HEK293 (cell line): ENCODE measurements around the gene MAGED2.

Source experiments
- CTCF ChIA-PET: fragments of 350-600 bp; formaldehyde crosslinking; extraction: SDS; loops from one replicate; lab custom pipeline; 2021; ENCODE audit warnings: antibody characterized with exemption; lab: Yijun Ruan, JAX
- POLR2A ChIA-PET: fragments of 300-600 bp; formaldehyde crosslinking; extraction: SDS; loops from one replicate; lab custom pipeline; 2020; ENCODE audit warnings: antibody characterized with exemption, inconsistent platforms; lab: Yijun Ruan, JAX
- H3K27ac ChIP-seq: fragments of 200-500 bp; sonication (Bioruptor generic); 2 replicates; pipeline ENCODE4 v1.5.1; 2014; ENCODE audit warnings: low read depth, low read length, control low read depth, inconsistent platforms; ENCODE audit errors: extremely low read depth
- H3K36me3 ChIP-seq, 2 experiments: fragments of 200-500 bp in 1 of 2; sonication (Bioruptor generic) in 1 of 2; 1 replicate in 1 of 2; 2 replicates in 1 of 2; pipeline ENCODE4 v1.5.1; 2014 to 2017; ENCODE audit warnings: inconsistent platforms in 2 of 2, low read length in 2 of 2; ENCODE audit not compliant: control insufficient read depth in 2 of 2, insufficient read depth in 1 of 2
- H3K4me1 ChIP-seq: fragments of 200-500 bp; sonication (Bioruptor generic); 2 replicates; pipeline ENCODE4 v1.5.1; 2014; ENCODE audit warnings: mild to moderate bottlenecking, low read length, inconsistent platforms; ENCODE audit not compliant: control insufficient read depth, insufficient read depth
- H3K4me3 ChIP-seq: 2 replicates; pipeline ENCODE4 v1.5.1; 2011; ENCODE audit warnings: low read depth, mild to moderate bottlenecking, control low read depth, low read length, moderate library complexity
- H3K9me3 ChIP-seq: fragments of 200-500 bp; sonication (Bioruptor generic); 2 replicates; pipeline ENCODE4 v1.5.1; 2014; ENCODE audit warnings: low read depth, low read length, inconsistent platforms; ENCODE audit not compliant: control insufficient read depth, insufficient read depth
- MEIS1 ChIP-seq: sonication (generic); formaldehyde crosslinking; IDR thresholded peaks from 2 replicates; pipeline ENCODE4 v1.8.1; 2022; ENCODE audit warnings: missing genetic modification reagents, mild to moderate bottlenecking, borderline replicate concordance
- OVOL3 ChIP-seq: fragments of 450-650 bp; formaldehyde crosslinking; IDR thresholded peaks from 2 replicates; pipeline ENCODE4 v1.5.1; 2016; ENCODE audit warnings: missing biosample characterization, missing genetic modification characterization
- SCRT1 ChIP-seq: fragments of 450-650 bp; formaldehyde crosslinking; IDR thresholded peaks from 2 replicates; pipeline ENCODE4 v1.5.1; 2016; ENCODE audit warnings: missing biosample characterization, missing genetic modification characterization, borderline replicate concordance
- ZBTB49 ChIP-seq: fragments of 450-650 bp; formaldehyde crosslinking; IDR thresholded peaks from 2 replicates; pipeline ENCODE4 v1.5.1; 2016; ENCODE audit warnings: missing biosample characterization, missing genetic modification characterization, low read depth
- ZBTB8A ChIP-seq: fragments of 450-650 bp; formaldehyde crosslinking; IDR thresholded peaks from 2 replicates; pipeline ENCODE4 v1.5.1; 2016; ENCODE audit warnings: missing biosample characterization, missing genetic modification characterization
- ZFP37 ChIP-seq: fragments of 450-650 bp; formaldehyde crosslinking; IDR thresholded peaks from 2 replicates; pipeline ENCODE4 v1.5.1; 2016; ENCODE audit warnings: missing biosample characterization, missing genetic modification characterization
- ZFP69B ChIP-seq: fragments of 450-650 bp; formaldehyde crosslinking; IDR thresholded peaks from 2 replicates; pipeline ENCODE4 v1.5.1; 2016; ENCODE audit warnings: missing biosample characterization, missing genetic modification characterization
- ZNF354C ChIP-seq: fragments of 450-650 bp; formaldehyde crosslinking; IDR thresholded peaks from 2 replicates; pipeline ENCODE4 v1.5.1; 2016; ENCODE audit warnings: missing biosample characterization, missing genetic modification characterization, low read depth, borderline replicate concordance
- ZNF513 ChIP-seq: fragments of 450-650 bp; IDR thresholded peaks from 2 replicates; pipeline ENCODE4 v1.5.1; 2018; ENCODE audit warnings: missing biosample characterization, missing genetic modification characterization
- ZNF571 ChIP-seq: fragments of 450-650 bp; formaldehyde crosslinking; IDR thresholded peaks from 2 replicates; pipeline ENCODE4 v1.5.0; 2017; ENCODE audit warnings: missing biosample characterization, missing genetic modification characterization
- ZNF76 ChIP-seq: fragments of 450-650 bp; formaldehyde crosslinking; IDR thresholded peaks from 2 replicates; pipeline ENCODE4; 2016; ENCODE audit warnings: low read depth, missing biosample characterization, missing genetic modification characterization, borderline replicate concordance
- ZNF843 ChIP-seq: fragments of 450-650 bp; formaldehyde crosslinking; IDR thresholded peaks from 2 replicates; pipeline ENCODE4 v1.5.1; 2016; ENCODE audit warnings: missing biosample characterization, missing genetic modification characterization
- TF ChIP-seq, protein P1 (sequence below): IDR thresholded peaks from 2 replicates; pipeline ENCODE4 v1.6.1; 2011; ENCODE audit warnings: mild to moderate bottlenecking, low read depth, low read length, borderline replicate concordance
- TF ChIP-seq, protein P2 (sequence below): fragments of 450-650 bp; formaldehyde crosslinking; IDR thresholded peaks from 2 replicates; pipeline ENCODE4 v1.5.1; 2016; ENCODE audit warnings: missing biosample characterization, missing genetic modification characterization
- TF ChIP-seq, protein P3 (sequence below): fragments of 450-650 bp; formaldehyde crosslinking; IDR thresholded peaks from 2 replicates; pipeline ENCODE4 v1.5.1; 2016; ENCODE audit warnings: missing biosample characterization, missing genetic modification characterization
- TF ChIP-seq, protein P4 (sequence below): fragments of 450-650 bp; formaldehyde crosslinking; IDR thresholded peaks from 2 replicates; pipeline ENCODE4 v1.5.1; 2016; ENCODE audit warnings: missing biosample characterization, missing genetic modification characterization, borderline replicate concordance
- TF ChIP-seq, protein P5 (sequence below): fragments of 450-650 bp; formaldehyde crosslinking; IDR thresholded peaks from 2 replicates; pipeline ENCODE4 v1.5.1; 2017; ENCODE audit warnings: missing biosample characterization, mild to moderate bottlenecking, missing genetic modification characterization, moderate library complexity

MAGED2 gene

GRCh38 chrX:54808605-54809483 lies 1.3 kb downstream of the MAGED2 start:
- CTCF ChIA-PET: interaction anchor here (0.7 kb wide), 1 partner anchor 169 kb away, joined by 3 read pairs; no protein-coding TSS in a partner anchor
- POLR2A ChIA-PET: interaction anchor here (0.6 to 2.7 kb wide), 6 partner anchors 10 to 764 kb away, joined by 3 to 14 read pairs (median 6); partner anchors contain the start of genes APEX2 and PHF8
- Histone ChIP-seq H3K36me3 (peaks cover 0 to 48% of the 10 kb centered on the region in 2 experiments; a peak in 2 of 3 replicates), H3K27ac (peak overlapping the region; percentile 84), H3K4me3 (peak overlapping the region; percentile 52), H3K9me3 (no peaks in the 10 kb centered on the region), H3K4me1 (no peaks in the 10 kb centered on the region)
- TF ChIP-seq, protein P1, sequence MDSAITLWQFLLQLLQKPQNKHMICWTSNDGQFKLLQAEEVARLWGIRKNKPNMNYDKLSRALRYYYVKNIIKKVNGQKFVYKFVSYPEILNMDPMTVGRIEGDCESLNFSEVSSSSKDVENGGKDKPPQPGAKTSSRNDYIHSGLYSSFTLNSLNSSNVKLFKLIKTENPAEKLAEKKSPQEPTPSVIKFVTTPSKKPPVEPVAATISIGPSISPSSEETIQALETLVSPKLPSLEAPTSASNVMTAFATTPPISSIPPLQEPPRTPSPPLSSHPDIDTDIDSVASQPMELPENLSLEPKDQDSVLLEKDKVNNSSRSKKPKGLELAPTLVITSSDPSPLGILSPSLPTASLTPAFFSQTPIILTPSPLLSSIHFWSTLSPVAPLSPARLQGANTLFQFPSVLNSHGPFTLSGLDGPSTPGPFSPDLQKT: no peak
- TF ChIP-seq SCRT1 (tag by site-specific recombination) (no peak), ZBTB49 (tag by site-specific recombination) (no peak), ZNF571 (no peak), ZNF513 (no peak), ZNF843 (tag by site-specific recombination) (no peak), ZBTB8A (tag by site-specific recombination) (no peak), MEIS1 (CRISPR knock-in tag) (no peak), ZFP69B (tag by site-specific recombination) (peak; percentile 59; the same call in 1 of the 2 replicates), ZNF76 (peak; percentile 7; the same call in 1 of the 2 replicates), ZNF354C (tag by site-specific recombination) (no peak), ZFP37 (tag by site-specific recombination) (no peak), OVOL3 (tag by site-specific recombination) (no peak)
- TF ChIP-seq, protein P2, sequence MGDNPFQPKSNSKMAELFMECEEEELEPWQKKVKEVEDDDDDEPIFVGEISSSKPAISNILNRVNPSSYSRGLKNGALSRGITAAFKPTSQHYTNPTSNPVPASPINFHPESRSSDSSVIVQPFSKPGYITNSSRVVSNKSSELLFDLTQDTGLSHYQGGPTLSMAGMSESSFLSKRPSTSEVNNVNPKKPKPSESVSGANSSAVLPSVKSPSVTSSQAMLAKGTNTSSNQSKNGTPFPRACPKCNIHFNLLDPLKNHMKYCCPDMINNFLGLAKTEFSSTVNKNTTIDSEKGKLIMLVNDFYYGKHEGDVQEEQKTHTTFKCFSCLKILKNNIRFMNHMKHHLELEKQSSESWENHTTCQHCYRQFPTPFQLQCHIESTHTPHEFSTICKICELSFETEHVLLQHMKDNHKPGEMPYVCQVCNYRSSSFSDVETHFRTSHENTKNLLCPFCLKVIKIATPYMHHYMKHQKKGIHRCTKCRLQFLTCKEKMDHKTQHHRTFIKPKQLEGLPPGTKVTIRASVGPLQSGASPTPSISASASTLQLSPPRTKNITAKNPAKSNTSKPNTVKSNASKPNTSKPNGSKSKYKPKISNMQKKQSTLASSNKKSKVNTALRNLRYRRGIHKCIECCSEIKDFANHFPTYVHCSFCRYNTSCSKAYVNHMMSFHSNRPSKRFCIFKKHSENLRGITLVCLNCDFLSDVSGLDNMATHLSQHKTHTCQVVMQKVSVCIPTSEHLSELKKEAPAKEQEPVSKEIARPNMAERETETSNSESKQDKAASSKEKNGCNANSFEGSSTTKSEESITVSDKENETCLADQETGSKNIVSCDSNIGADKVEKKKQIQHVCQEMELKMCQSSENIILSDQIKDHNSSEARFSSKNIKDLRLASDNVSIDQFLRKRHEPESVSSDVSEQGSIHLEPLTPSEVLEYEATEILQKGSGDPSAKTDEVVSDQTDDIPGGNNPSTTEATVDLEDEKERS (tag by site-specific recombination): no peak
- TF ChIP-seq, protein P3, sequence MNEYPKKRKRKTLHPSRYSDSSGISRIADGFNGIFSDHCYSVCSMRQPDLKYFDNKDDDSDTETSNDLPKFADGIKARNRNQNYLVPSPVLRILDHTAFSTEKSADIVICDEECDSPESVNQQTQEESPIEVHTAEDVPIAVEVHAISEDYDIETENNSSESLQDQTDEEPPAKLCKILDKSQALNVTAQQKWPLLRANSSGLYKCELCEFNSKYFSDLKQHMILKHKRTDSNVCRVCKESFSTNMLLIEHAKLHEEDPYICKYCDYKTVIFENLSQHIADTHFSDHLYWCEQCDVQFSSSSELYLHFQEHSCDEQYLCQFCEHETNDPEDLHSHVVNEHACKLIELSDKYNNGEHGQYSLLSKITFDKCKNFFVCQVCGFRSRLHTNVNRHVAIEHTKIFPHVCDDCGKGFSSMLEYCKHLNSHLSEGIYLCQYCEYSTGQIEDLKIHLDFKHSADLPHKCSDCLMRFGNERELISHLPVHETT (tag by site-specific recombination): no peak
- TF ChIP-seq, protein P4, sequence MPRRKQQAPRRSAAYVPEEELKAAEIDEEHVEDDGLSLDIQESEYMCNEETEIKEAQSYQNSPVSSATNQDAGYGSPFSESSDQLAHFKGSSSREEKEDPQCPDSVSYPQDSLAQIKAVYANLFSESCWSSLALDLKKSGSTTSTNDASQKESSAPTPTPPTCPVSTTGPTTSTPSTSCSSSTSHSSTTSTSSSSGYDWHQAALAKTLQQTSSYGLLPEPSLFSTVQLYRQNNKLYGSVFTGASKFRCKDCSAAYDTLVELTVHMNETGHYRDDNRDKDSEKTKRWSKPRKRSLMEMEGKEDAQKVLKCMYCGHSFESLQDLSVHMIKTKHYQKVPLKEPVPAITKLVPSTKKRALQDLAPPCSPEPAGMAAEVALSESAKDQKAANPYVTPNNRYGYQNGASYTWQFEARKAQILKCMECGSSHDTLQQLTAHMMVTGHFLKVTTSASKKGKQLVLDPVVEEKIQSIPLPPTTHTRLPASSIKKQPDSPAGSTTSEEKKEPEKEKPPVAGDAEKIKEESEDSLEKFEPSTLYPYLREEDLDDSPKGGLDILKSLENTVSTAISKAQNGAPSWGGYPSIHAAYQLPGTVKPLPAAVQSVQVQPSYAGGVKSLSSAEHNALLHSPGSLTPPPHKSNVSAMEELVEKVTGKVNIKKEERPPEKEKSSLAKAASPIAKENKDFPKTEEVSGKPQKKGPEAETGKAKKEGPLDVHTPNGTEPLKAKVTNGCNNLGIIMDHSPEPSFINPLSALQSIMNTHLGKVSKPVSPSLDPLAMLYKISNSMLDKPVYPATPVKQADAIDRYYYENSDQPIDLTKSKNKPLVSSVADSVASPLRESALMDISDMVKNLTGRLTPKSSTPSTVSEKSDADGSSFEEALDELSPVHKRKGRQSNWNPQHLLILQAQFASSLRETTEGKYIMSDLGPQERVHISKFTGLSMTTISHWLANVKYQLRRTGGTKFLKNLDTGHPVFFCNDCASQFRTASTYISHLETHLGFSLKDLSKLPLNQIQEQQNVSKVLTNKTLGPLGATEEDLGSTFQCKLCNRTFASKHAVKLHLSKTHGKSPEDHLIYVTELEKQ (tag by site-specific recombination): no peak
- TF ChIP-seq, protein P5, sequence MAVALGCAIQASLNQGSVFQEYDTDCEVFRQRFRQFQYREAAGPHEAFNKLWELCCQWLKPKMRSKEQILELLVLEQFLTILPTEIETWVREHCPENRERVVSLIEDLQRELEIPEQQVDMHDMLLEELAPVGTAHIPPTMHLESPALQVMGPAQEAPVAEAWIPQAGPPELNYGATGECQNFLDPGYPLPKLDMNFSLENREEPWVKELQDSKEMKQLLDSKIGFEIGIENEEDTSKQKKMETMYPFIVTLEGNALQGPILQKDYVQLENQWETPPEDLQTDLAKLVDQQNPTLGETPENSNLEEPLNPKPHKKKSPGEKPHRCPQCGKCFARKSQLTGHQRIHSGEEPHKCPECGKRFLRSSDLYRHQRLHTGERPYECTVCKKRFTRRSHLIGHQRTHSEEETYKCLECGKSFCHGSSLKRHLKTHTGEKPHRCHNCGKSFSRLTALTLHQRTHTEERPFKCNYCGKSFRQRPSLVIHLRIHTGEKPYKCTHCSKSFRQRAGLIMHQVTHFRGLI (tag by site-specific recombination): no peak
